HL-60 (cell line): ENCODE results near the gene SPCS1.

Source experiments
- CTCF ChIP-seq: IDR thresholded peaks from one replicate; pipeline ENCODE4 v1.5.1; 2011; ENCODE audit warnings: low read length, control low read depth, inconsistent platforms; ENCODE audit not compliant: insufficient read depth
- GABPA ChIP-seq: IDR thresholded peaks from 2 replicates; pipeline ENCODE4 v1.6.1; 2012; ENCODE audit warnings: low read depth
- POLR2AphosphoS5 ChIP-seq: IDR thresholded peaks from 2 replicates; pipeline ENCODE4 v1.6.1; 2012; ENCODE audit warnings: low read depth

DNA sequence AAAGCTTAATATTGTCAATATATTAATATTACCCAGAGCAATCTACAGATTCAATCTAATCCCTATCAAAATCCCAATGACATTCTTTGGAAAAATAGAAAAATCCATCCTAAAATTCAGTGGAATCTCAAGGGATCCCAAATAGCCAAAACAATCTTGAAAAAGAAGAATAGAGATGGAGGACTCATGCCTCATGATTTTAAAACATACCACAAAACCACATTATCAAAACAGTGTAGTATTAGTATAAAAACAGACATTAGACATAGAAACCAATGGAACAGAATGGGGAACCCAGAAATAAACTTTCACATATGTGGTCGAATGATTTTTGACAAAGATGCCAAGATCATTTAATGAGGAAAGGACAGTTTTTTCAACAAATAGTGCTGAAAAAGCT lies 50.2 kb downstream of the SPCS1 start:
- TF ChIP-seq CTCF: no peak
- no peak for TF ChIP-seq POLR2AphosphoS5
- TF ChIP-seq GABPA: no peak
